EH (cell line): ENCODE data around the gene ZPLD1.

Experiments
- DNase-seq: peaks from one replicate; pipeline ENCODE4 v3.0.0-alpha.2; 2015; ENCODE audit warnings: low read depth

Gene ZPLD1

GRCh38 chr3:102434715-102435114, at the start of gene ZPLD1:
ZPLD1 (plus strand) TSS chr3:102435015; CDS start chr3:102438488, 3,473 bp downstream.
- no peak for DNase-seq

- DNase-seq: no peak
Observed at GRCh38 chr3:102390171-102390864, 44.5 kb upstream of the ZPLD1 start.

- DNase-seq: no peak
Observed at GRCh38 chr3:102390916-102391315, 43.9 kb upstream of the ZPLD1 start.

- DNase-seq: no peak
Observed at GRCh38 chr3:102391491-102391890, 43.3 kb upstream of the ZPLD1 start.

- no peak for DNase-seq
Observed at GRCh38 chr3:102394517-102394916, 40.3 kb upstream of the ZPLD1 start.

GRCh38 chr3:102398176-102398575, 36.6 kb upstream of the ZPLD1 start:
- DNase-seq: no peak

- no peak for DNase-seq
Observed at GRCh38 chr3:102398666-102399065, 36.1 kb upstream of the ZPLD1 start.

- peak; percentile 14 for DNase-seq
Observed at GRCh38 chr3:102400142-102400541, 34.7 kb upstream of the ZPLD1 start.

GRCh38 chr3:102400766-102401165, 34.0 kb upstream of the ZPLD1 start:
- DNase-seq: peak; percentile 8

- DNase-seq: no peak
Observed at GRCh38 chr3:102410616-102411015, 24.2 kb upstream of the ZPLD1 start.

- no peak for DNase-seq
Observed at GRCh38 chr3:102415553-102415952, 19.3 kb upstream of the ZPLD1 start.

GRCh38 chr3:102419786-102420185, 15.0 kb upstream of the ZPLD1 start:
- DNase-seq: no peak

GRCh38 chr3:102441832-102442231, 7.0 kb downstream of the ZPLD1 start:
- DNase-seq: peak; percentile 7

- no peak for DNase-seq
Observed at GRCh38 chr3:102443021-102443420, 8.2 kb downstream of the ZPLD1 start.

GRCh38 chr3:102444101-102444500, 9.3 kb downstream of the ZPLD1 start:
- peak; percentile 6 for DNase-seq

GRCh38 chr3:102447272-102447671, 12.5 kb downstream of the ZPLD1 start:
- no peak for DNase-seq

- peak; percentile 13 for DNase-seq
Observed at GRCh38 chr3:102449341-102449740, 14.5 kb downstream of the ZPLD1 start.

- DNase-seq: no peak
Observed at GRCh38 chr3:102449930-102450329, 15.1 kb downstream of the ZPLD1 start.

- no peak for DNase-seq
Observed at GRCh38 chr3:102450976-102451375, 16.2 kb downstream of the ZPLD1 start.

GRCh38 chr3:102451543-102451942, 16.7 kb downstream of the ZPLD1 start:
- DNase-seq: no peak

- no peak for DNase-seq
Observed at GRCh38 chr3:102454181-102454580, 19.4 kb downstream of the ZPLD1 start.

GRCh38 chr3:102457644-102458043, 22.8 kb downstream of the ZPLD1 start:
- no peak for DNase-seq

- no peak for DNase-seq
Observed at GRCh38 chr3:102460579-102460978, 25.8 kb downstream of the ZPLD1 start.

GRCh38 chr3:102464261-102464660, 29.4 kb downstream of the ZPLD1 start:
- DNase-seq: no peak
